ENCODE results near the gene UVRAG.
"Not testable (repeated sequence)": the region's sequence is repeated elsewhere in the genome, so short reads cannot be mapped to it uniquely, and the experiment has no call there.

- not testable (repeated sequence) for TF ChIP-seq POLR2AphosphoS5, CTCF, EP300, POLR2A (IDR thresholded peaks at IDR 0.05)
Measured at GRCh38 chr11:76081084-76081483, 266.1 kb downstream of the UVRAG start.

All from stomach (tissue), 4 donors.